ENCODE measurements around the gene KASH5.

KASH5 gene

GRCh38 chr19:49362048-49362928 is 25.8 kb upstream of the KASH5 start, which contains the start of gene TEAD2 (continued):
- TF ChIP-seq ZNF184 (tag by site-specific recombination; IDR thresholded peaks at IDR 0.05) (no peak), ZNF48 (tag by site-specific recombination; IDR thresholded peaks at IDR 0.05) (no peak), ZNF670 (tag by site-specific recombination; IDR thresholded peaks at IDR 0.05; ENCODE audit: low read depth) (no peak), ZNF16 (tag by site-specific recombination; IDR thresholded peaks at IDR 0.05; ENCODE audit: low read depth) (no peak), PRDM6 (tag by site-specific recombination; IDR thresholded peaks at IDR 0.05) (no peak), ZNF266 (tag by site-specific recombination; IDR thresholded peaks at IDR 0.05; ENCODE audit: low read depth) (no peak), SETDB1 (IDR thresholded peaks at IDR 0.05; ENCODE audit: insufficient read length, low read length) (no peak), ZFHX2 (tag by site-specific recombination; conservative IDR thresholded peaks at IDR 0.05) (peak; percentile 19; the same call in 1 of the 2 replicates), SP3 (tag by site-specific recombination; IDR thresholded peaks at IDR 0.05) (peak; percentile 61), GLIS2 (tag by site-specific recombination; IDR thresholded peaks at IDR 0.05) (peak; percentile 62; the same call in 1 of the 2 replicates), ZNF571 (tag by site-specific recombination; IDR thresholded peaks at IDR 0.05) (no peak), ZSCAN30 (tag by site-specific recombination; IDR thresholded peaks at IDR 0.05) (no peak; the same call in 1 of the 2 replicates), ZNF473 (tag by site-specific recombination; IDR thresholded peaks at IDR 0.05) (no peak), ZNF169 (tag by site-specific recombination; IDR thresholded peaks at IDR 0.05) (no peak), INSM2 (tag by site-specific recombination; IDR thresholded peaks at IDR 0.05) (no peak), GLI4 (tag by site-specific recombination; IDR thresholded peaks at IDR 0.05) (no peak), ZBTB10 (tag by site-specific recombination; IDR thresholded peaks at IDR 0.05) (peak; percentile 82), KLF17 (tag by site-specific recombination; IDR thresholded peaks at IDR 0.05) (no peak), ZNF501 (tag by site-specific recombination; IDR thresholded peaks at IDR 0.05) (0 out of 2 replicates have a peak, but pooled peaks have one; percentile 26), ZNF324 (tag by site-specific recombination; IDR thresholded peaks at IDR 0.05) (no peak), HOXD13 (CRISPR knock-in tag; IDR thresholded peaks at IDR 0.05; ENCODE audit: borderline replicate concordance) (no peak), ZEB2 (tag by site-specific recombination; IDR thresholded peaks at IDR 0.05) (no peak; the same call in 1 of the 2 replicates), PATZ1 (tag by site-specific recombination; IDR thresholded peaks at IDR 0.05) (peak; percentile 52), SP7 (tag by site-specific recombination; IDR thresholded peaks at IDR 0.05) (0 out of 2 replicates have a peak, but pooled peaks have one; percentile 20), ZNF626 (tag by site-specific recombination; IDR thresholded peaks at IDR 0.05) (no peak), KLF7 (tag by site-specific recombination; IDR thresholded peaks at IDR 0.05; ENCODE audit: borderline replicate concordance) (no peak)
- TF ChIP-seq, protein P1, sequence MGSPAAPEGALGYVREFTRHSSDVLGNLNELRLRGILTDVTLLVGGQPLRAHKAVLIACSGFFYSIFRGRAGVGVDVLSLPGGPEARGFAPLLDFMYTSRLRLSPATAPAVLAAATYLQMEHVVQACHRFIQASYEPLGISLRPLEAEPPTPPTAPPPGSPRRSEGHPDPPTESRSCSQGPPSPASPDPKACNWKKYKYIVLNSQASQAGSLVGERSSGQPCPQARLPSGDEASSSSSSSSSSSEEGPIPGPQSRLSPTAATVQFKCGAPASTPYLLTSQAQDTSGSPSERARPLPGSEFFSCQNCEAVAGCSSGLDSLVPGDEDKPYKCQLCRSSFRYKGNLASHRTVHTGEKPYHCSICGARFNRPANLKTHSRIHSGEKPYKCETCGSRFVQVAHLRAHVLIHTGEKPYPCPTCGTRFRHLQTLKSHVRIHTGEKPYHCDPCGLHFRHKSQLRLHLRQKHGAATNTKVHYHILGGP (tag by site-specific recombination; IDR thresholded peaks at IDR 0.05) = no peak

All from HEK293 (cell line).